GM23248 (cell line): ENCODE results near the gene HSF5.

ENCODE experiments used
- EZH2 ChIP-seq: fragments of 200-600 bp; sonication (generic); IDR thresholded peaks from 2 replicates; pipeline ENCODE4 v1.6.1; 2018; ENCODE audit warnings: antibody characterized with exemption, mild to moderate bottlenecking; ENCODE audit not compliant: insufficient read depth, poor library complexity, severe bottlenecking
- EZH2phosphoT487 ChIP-seq: fragments of 200-600 bp; sonication (generic); IDR thresholded peaks from 2 replicates; pipeline ENCODE4 v1.6.1; 2018; ENCODE audit warnings: antibody characterized with exemption, moderate library complexity, mild to moderate bottlenecking, low read depth; ENCODE audit not compliant: insufficient read depth

DNA sequence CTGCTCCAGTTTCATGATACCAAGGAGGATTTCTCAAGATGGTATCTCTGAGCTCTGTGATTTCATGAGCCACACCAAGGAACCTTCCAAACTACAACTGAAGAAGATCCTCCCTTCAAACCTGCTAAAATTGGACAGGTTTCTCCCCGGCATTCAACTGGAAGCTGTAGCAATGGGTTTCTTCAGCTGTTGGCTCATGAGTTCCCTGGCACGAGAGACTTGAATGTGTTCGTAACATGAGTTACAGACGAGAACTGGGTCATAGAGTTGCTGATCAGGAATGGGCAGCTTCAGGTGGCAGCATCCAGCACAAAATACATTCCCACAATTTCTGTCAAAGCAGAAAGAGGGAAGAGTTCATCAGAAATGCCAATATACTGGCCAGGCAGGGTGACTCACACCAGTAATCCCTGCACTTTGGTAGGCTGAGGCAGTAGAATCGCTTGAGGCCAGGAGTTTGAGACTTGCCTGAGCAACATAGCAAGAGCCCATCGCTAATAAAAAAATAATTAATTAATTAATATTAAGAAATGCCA, 3.4 kb upstream of the HSF5 start:
- no peak for TF ChIP-seq EZH2phosphoT487
- no peak for TF ChIP-seq EZH2
